Endothelial cell of umbilical vein (primary cell): ENCODE measurements around the gene MYLK2. TPM values are rescaled to one million over a fixed set of nuclear protein-coding genes. Genes with fewer than 3 reads are reported as not detected.

ENCODE experiments used
- BruUV-seq: library from RNA; stranded (reverse); fragments of 400-500 nt; replicated peaks from 2 replicates; lab custom pipeline; 2021; lab: Mats Ljungman, UMichigan
- CTCF ChIA-PET: fragments of 300-600, 350-600 bp; sonication (Branson Sonifier 250); formaldehyde crosslinking; loops from one replicate; lab custom pipeline; 2021; ENCODE audit warnings: antibody characterized with exemption, inconsistent platforms; lab: Charles Lee
- POLR2A ChIA-PET: fragments of 300-600, 350-600 bp; sonication (Branson Sonifier 250); formaldehyde crosslinking; loops from one replicate; lab custom pipeline; 2021; ENCODE audit warnings: antibody characterized with exemption, inconsistent platforms; lab: Charles Lee
- DNase-seq: peaks from one replicate; pipeline ENCODE4 v3.0.0-alpha.2; 2011; ENCODE audit warnings: low read depth, low spot score
- FAIRE-seq: peaks from 2 replicates; lab custom pipeline; 2011; peaks lifted over from hg19 to GRCh38; lab: Jason Lieb, UNC
- H2AFZ ChIP-seq: 2 replicates; pipeline ENCODE4 v1.6.0; 2012; ENCODE audit warnings: low read depth, low read length, control low read depth, inconsistent platforms
- H3K27ac ChIP-seq: 2 replicates; pipeline ENCODE4 v1.5.1; 2011; ENCODE audit warnings: low read depth, mild to moderate bottlenecking, control low read depth, low read length, moderate library complexity; ENCODE audit not compliant: insufficient read depth
- H3K27me3 ChIP-seq, 2 experiments: 2 replicates each; pipeline versions ENCODE4 v1.6.0 to v1.6.1; 2011; ENCODE audit warnings: low read length in 2 of 2, mixed read lengths in 1 of 2; ENCODE audit not compliant: control insufficient read depth in 2 of 2, insufficient read depth in 2 of 2
- H3K36me3 ChIP-seq, 2 experiments: 2 replicates in 1 of 2; 3 replicates in 1 of 2; pipeline ENCODE4 v1.5.1; 2011; ENCODE audit warnings: low read length in 2 of 2, mild to moderate bottlenecking in 1 of 2, moderate library complexity in 1 of 2; ENCODE audit not compliant: control insufficient read depth in 2 of 2, insufficient read depth in 2 of 2; ENCODE audit errors: extremely low read depth in 1 of 2
- H3K4me1 ChIP-seq: 3 replicates; pipeline ENCODE4 v1.5.1; 2011; ENCODE audit warnings: mild to moderate bottlenecking, low read length; ENCODE audit not compliant: control insufficient read depth, insufficient read depth; ENCODE audit errors: extremely low read depth
- H3K4me2 ChIP-seq: 2 replicates; pipeline ENCODE4 v1.6.1; 2011; ENCODE audit warnings: low read length, control low read depth, mixed read lengths; ENCODE audit not compliant: insufficient read depth
- H3K4me3 ChIP-seq, 3 experiments: fragments of 200-600 bp in 1 of 3; sonication (generic), shearing (Covaris generic) in 1 of 3; replicated peaks in 1 of 3; 2 replicates each; pipeline ENCODE4 v1.5.1; 2011 to 2016; ENCODE audit warnings: control low read depth in 3 of 3, low read length in 3 of 3, mild to moderate bottlenecking in 2 of 3, inconsistent platforms in 1 of 3, low read depth in 1 of 3, moderate library complexity in 1 of 3; ENCODE audit not compliant: insufficient read depth in 1 of 3
- H3K79me2 ChIP-seq: 2 replicates; pipeline ENCODE4 v1.6.0; 2012; ENCODE audit warnings: low read length, inconsistent platforms; ENCODE audit not compliant: control insufficient read depth, insufficient read depth
- H3K9ac ChIP-seq: replicated peaks from 2 replicates; pipeline ENCODE3; 2011; ENCODE audit warnings: low read length, control low read depth; ENCODE audit not compliant: insufficient read depth; ENCODE audit errors: extremely low read depth
- H3K9me1 ChIP-seq: replicated peaks from 3 replicates; pipeline ENCODE4 v1.6.0; 2011; ENCODE audit warnings: mild to moderate bottlenecking, low read length; ENCODE audit not compliant: control insufficient read depth, insufficient read depth; ENCODE audit errors: extremely low read depth
- H3K9me3 ChIP-seq: replicated peaks from 2 replicates; pipeline ENCODE4 v1.5.1; 2012; ENCODE audit warnings: low read length, inconsistent platforms; ENCODE audit not compliant: control insufficient read depth, insufficient read depth
- H4K20me1 ChIP-seq: replicated peaks from 2 replicates; pipeline ENCODE3; 2011; ENCODE audit warnings: mild to moderate bottlenecking, low read length; ENCODE audit not compliant: control insufficient read depth, insufficient read depth; ENCODE audit errors: extremely low read depth
- EZH2 ChIP-seq: IDR thresholded peaks from 2 replicates; pipeline ENCODE4 v1.6.1; 2012; ENCODE audit warnings: borderline replicate concordance, low read depth, mild to moderate bottlenecking, moderate library complexity, low read length, inconsistent platforms; ENCODE audit not compliant: severe bottlenecking
- FOS ChIP-seq: IDR thresholded peaks from 2 replicates; pipeline ENCODE4 v1.6.1; 2011; ENCODE audit warnings: mild to moderate bottlenecking, low read length, moderate library complexity, borderline replicate concordance; ENCODE audit not compliant: insufficient read depth
- GATA2 ChIP-seq: IDR thresholded peaks from 2 replicates; pipeline ENCODE4 v1.7.0; 2011; ENCODE audit warnings: low read depth, mild to moderate bottlenecking, moderate library complexity, mixed read lengths, low read length; ENCODE audit not compliant: insufficient read length, insufficient read depth
- JUN ChIP-seq: IDR thresholded peaks from 2 replicates; pipeline ENCODE4 v1.6.1; 2011; ENCODE audit warnings: borderline replicate concordance, low read depth; ENCODE audit not compliant: insufficient read length, insufficient read depth
- MAX ChIP-seq: IDR thresholded peaks from 2 replicates; pipeline ENCODE4 v1.6.1; 2011; ENCODE audit not compliant: insufficient read depth, insufficient read length
- MYC ChIP-seq: IDR thresholded peaks from one replicate; pipeline ENCODE4 v1.6.1; 2011; ENCODE audit warnings: mild to moderate bottlenecking, low read depth, low read length
- POLR2A ChIP-seq: IDR thresholded peaks from 2 replicates; pipeline ENCODE4 v1.6.1; 2012; ENCODE audit warnings: low read depth, mild to moderate bottlenecking, control low read depth, low read length
- POLR2AphosphoS5 ChIP-seq: IDR thresholded peaks from 2 replicates; pipeline ENCODE4 v1.6.1; 2012; ENCODE audit warnings: low read depth, mild to moderate bottlenecking, control low read depth, low read length, moderate library complexity; ENCODE audit not compliant: insufficient read depth
- dilution Hi-C: fragments of 300-500 bp; cut with MboI; formaldehyde crosslinking; loops from one replicate; pipeline ENCODE4 v1.15.0; 2019; ENCODE audit warnings: low sequenced_read_pairs; ENCODE audit not compliant: extremely low pct_ligation_motif_present
- intact Hi-C: fragments of 100-400 bp; cut with micrococcal nuclease; formaldehyde crosslinking; loops from one replicate; pipeline ENCODE4 v1.10.0; 2022
- polyA plus RNA-seq, 4 experiments: library from polyadenylated mRNA; depleted of rRNA in 3 of 4; stranded (reverse) in 3 of 4; unstranded in 1 of 4; fragments of >200 nt; gene quantifications; 2 replicates each; pipeline versions ENCODE4 v1.2.1 to v1.2.3, GENCODE V29; 2011 to 2012; ENCODE audit warnings: missing spikeins in 1 of 4
- total RNA-seq: library from RNA; stranded (reverse); gene quantifications from 2 replicates; pipeline ENCODE4 v1.2.3, GENCODE V29; 2021
- TF ChIP-seq, protein P1 (sequence below), 2 donors: IDR thresholded peaks; 1 replicate in 1 of 2; 2 replicates in 1 of 2; pipeline ENCODE4 v1.5.1; 2011; ENCODE audit warnings: low read length in 2 of 2, mild to moderate bottlenecking in 2 of 2, moderate library complexity in 2 of 2, control low read depth in 1 of 2, inconsistent platforms in 1 of 2, low read depth in 1 of 2; ENCODE audit not compliant: insufficient read depth in 1 of 2; ENCODE audit errors: extremely low read depth in 1 of 2

MYLK2 gene
- total and polyA plus RNA-seq, 2 donors (not counting 3 experiments of a cell fraction or from before 2014, with no cell fraction given), result 2.6 to 2.7 TPM

DNA sequence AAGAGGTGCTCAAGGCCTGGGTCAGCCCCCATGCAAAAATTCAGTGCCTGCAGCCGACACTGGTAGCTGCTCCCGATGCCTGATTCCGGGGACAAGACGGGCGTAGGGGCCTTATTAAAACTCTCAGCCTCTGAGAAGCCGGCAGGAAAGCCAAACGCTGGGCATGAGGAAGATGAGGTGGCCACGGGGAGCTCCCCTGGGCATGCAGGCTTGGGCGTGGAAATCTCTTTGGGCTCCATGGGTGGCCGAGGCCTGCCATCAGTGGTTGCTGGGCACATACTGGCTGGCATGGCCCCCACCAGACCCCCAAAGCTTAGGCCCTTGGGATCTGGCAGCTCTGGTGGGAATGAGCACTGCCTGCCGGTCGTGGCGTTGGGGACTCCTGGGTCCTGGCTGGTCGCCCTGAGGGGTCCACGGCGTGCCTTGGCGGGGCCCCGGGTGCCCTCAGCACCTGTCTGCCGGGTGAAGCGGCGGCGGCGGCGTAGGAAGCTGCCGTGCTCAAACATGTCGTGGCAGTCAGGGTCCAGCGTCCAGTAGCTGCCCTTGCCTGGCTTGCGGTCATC lies 25.7 kb downstream of the MYLK2 start:
- no peak for FAIRE-seq

More for the DNA sequence above, 25.7 kb downstream of the MYLK2 start:
- no peak for DNase-seq
- Histone ChIP-seq H3K9ac (no peak overlapping the region), H3K4me2 (no peak overlapping the region), H3K4me1 (peaks cover 22% of the 10 kb centered on the region), H3K9me1 (no peaks in the 10 kb centered on the region), H3K27me3 (peaks cover 5 to 6% of the 10 kb centered on the region in 2 experiments), H2AFZ (no peak overlapping the region), H3K79me2 (no peaks in the 10 kb centered on the region), H3K4me3 (no peak overlapping the region), H3K27ac (no peak overlapping the region), H4K20me1 (no peaks in the 10 kb centered on the region), H3K36me3 (no peaks in the 10 kb centered on the region), H3K9me3 (no peaks in the 10 kb centered on the region)
- intact Hi-C loops, result no loop called here
- dilution Hi-C loops, result no loop called here
- POLR2A ChIA-PET, result no interaction called here
- no TSS peak for BruUV-seq
- CTCF ChIA-PET, result interaction anchor here (0.8 to 18.2 kb wide), 7 partner anchors 11 to 246 kb away, joined by 3 to 619 read pairs (median 4); partner anchors contain the start of genes MYLK2 and PDRG1
- no peak for TF ChIP-seq POLR2A
- no peak for TF ChIP-seq GATA2
- TF ChIP-seq MAX, result no peak
- TF ChIP-seq POLR2AphosphoS5, result no peak
- no peak for TF ChIP-seq JUN
- no peak for TF ChIP-seq FOS
- TF ChIP-seq, protein P1, sequence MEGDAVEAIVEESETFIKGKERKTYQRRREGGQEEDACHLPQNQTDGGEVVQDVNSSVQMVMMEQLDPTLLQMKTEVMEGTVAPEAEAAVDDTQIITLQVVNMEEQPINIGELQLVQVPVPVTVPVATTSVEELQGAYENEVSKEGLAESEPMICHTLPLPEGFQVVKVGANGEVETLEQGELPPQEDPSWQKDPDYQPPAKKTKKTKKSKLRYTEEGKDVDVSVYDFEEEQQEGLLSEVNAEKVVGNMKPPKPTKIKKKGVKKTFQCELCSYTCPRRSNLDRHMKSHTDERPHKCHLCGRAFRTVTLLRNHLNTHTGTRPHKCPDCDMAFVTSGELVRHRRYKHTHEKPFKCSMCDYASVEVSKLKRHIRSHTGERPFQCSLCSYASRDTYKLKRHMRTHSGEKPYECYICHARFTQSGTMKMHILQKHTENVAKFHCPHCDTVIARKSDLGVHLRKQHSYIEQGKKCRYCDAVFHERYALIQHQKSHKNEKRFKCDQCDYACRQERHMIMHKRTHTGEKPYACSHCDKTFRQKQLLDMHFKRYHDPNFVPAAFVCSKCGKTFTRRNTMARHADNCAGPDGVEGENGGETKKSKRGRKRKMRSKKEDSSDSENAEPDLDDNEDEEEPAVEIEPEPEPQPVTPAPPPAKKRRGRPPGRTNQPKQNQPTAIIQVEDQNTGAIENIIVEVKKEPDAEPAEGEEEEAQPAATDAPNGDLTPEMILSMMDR (IDR thresholded peaks at IDR 0.05; ENCODE audit: extremely low read depth in 1 of 2, insufficient read depth in 1 of 2, low read depth in 1 of 2, low read length in 2 of 2), result no peak
- no peak for TF ChIP-seq MYC
- TF ChIP-seq EZH2, result no peak
